Keratinocyte (primary cell): ENCODE results near the gene GATD1.

Experiments used
- EZH2 ChIP-seq: IDR thresholded peaks from one replicate; pipeline ENCODE4 v1.6.1; 2012; ENCODE audit warnings: inconsistent platforms, mild to moderate bottlenecking, low read length, moderate library complexity
- TF ChIP-seq, protein P1 (sequence below), 3 experiments: IDR thresholded peaks in 1 of 3; conservative IDR thresholded peaks in 1 of 3; optimal IDR thresholded peaks in 1 of 3; 2 replicates in 2 of 3; 3 replicates in 1 of 3; pipeline versions ENCODE3 to v1.5.1; 2011; ENCODE audit warnings: low read length in 3 of 3, mild to moderate bottlenecking in 3 of 3, moderate library complexity in 2 of 3, control low read depth in 1 of 3, inconsistent platforms in 1 of 3; ENCODE audit not compliant: insufficient read depth in 2 of 3; ENCODE audit errors: extremely low read depth in 1 of 3

DNA sequence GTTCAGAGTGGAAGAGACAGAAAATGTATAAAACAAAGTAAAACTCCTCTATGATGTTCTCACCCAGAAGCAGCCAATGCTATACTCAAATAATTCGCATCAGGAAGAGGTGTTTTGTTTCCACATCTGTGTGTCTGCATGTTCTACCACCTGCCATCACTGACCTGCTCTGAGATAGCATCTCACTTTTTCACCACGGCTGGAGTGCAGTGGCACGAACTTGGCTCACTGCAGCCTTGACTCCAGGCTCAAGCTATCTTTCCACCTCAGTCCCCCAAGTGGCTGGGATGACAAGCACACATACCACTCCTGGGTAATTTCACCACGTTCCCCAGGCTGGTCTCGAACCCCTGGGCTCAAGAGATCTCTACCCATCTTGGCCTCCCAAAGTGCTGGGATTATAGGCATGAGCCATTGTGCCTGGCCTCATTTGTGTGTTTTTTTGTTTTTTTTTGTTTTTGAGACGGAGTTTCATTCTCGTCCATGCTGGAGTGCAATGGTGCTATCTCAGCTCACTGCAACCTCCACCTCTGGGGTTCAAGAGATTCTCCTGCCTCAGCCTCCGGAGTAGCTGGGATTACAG, 15.7 kb downstream of the GATD1 start:
- TF ChIP-seq EZH2, result no peak
- TF ChIP-seq, protein P1, sequence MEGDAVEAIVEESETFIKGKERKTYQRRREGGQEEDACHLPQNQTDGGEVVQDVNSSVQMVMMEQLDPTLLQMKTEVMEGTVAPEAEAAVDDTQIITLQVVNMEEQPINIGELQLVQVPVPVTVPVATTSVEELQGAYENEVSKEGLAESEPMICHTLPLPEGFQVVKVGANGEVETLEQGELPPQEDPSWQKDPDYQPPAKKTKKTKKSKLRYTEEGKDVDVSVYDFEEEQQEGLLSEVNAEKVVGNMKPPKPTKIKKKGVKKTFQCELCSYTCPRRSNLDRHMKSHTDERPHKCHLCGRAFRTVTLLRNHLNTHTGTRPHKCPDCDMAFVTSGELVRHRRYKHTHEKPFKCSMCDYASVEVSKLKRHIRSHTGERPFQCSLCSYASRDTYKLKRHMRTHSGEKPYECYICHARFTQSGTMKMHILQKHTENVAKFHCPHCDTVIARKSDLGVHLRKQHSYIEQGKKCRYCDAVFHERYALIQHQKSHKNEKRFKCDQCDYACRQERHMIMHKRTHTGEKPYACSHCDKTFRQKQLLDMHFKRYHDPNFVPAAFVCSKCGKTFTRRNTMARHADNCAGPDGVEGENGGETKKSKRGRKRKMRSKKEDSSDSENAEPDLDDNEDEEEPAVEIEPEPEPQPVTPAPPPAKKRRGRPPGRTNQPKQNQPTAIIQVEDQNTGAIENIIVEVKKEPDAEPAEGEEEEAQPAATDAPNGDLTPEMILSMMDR (optimal IDR thresholded peaks at IDR 0.05 in 1 of 3, IDR thresholded peaks at IDR 0.05 in 1 of 3, conservative IDR thresholded peaks at IDR 0.05 in 1 of 3; ENCODE audit: extremely low read depth in 1 of 3, insufficient read depth in 2 of 3, low read length in 3 of 3), result no peak
